HEK293T (cell line): ENCODE measurements around the gene CD44.

Experiments
- CTCF ChIA-PET: fragments of 350-600 bp; formaldehyde crosslinking; extraction: SDS; loops from one replicate; lab custom pipeline; 2021; ENCODE audit warnings: antibody characterized with exemption, inconsistent platforms; lab: Yijun Ruan, JAX
- POLR2A ChIA-PET: fragments of 350-600 bp; formaldehyde crosslinking; extraction: SDS; loops from one replicate; lab custom pipeline; 2020; ENCODE audit warnings: antibody characterized with exemption, inconsistent platforms; lab: Yijun Ruan, JAX
- DNase-seq: peaks from one replicate; pipeline ENCODE4 v3.0.0; 2012; ENCODE audit warnings: mixed read lengths; ENCODE audit errors: extremely low spot score
- ARNT ChIP-seq: fragments of 450-650 bp; IDR thresholded peaks from 2 replicates; pipeline ENCODE4 v1.6.1; 2017; ENCODE audit warnings: mild to moderate bottlenecking
- BHLHE40 ChIP-seq: fragments of 450-650 bp; IDR thresholded peaks from 2 replicates; pipeline ENCODE4 v1.6.1; 2016; ENCODE audit warnings: mild to moderate bottlenecking, moderate library complexity, borderline replicate concordance
- CTBP1 ChIP-seq: fragments of 450-650 bp; IDR thresholded peaks from 2 replicates; pipeline ENCODE4 v1.6.1; 2016; ENCODE audit warnings: borderline replicate concordance
- ELF4 ChIP-seq: fragments of 450-650 bp; IDR thresholded peaks from 2 replicates; pipeline ENCODE4 v1.6.1; 2017; ENCODE audit warnings: antibody characterized with exemption
- FOXA1 ChIP-seq: fragments of 450-650 bp; IDR thresholded peaks from 2 replicates; pipeline ENCODE4 v1.6.1; 2016; ENCODE audit warnings: mild to moderate bottlenecking
- FOXK2 ChIP-seq: fragments of 450-650 bp; IDR thresholded peaks from 2 replicates; pipeline ENCODE4 v1.6.1; 2016; ENCODE audit warnings: mild to moderate bottlenecking
- FOXM1 ChIP-seq: fragments of 450-650 bp; IDR thresholded peaks from 2 replicates; pipeline ENCODE4 v1.6.1; 2017; ENCODE audit warnings: mild to moderate bottlenecking, borderline replicate concordance
- HDGF ChIP-seq: fragments of 450-650 bp; IDR thresholded peaks from 2 replicates; pipeline ENCODE4 v1.6.1; 2017; ENCODE audit warnings: antibody characterized with exemption, borderline replicate concordance
- L3MBTL2 ChIP-seq: fragments of 450-650 bp; conservative IDR thresholded peaks from 2 replicates; pipeline ENCODE4 v1.6.1; 2016; ENCODE audit warnings: mild to moderate bottlenecking
- LEF1 ChIP-seq: fragments of 450-650 bp; IDR thresholded peaks from 2 replicates; pipeline ENCODE4 v1.6.1; 2017; ENCODE audit warnings: mild to moderate bottlenecking, borderline replicate concordance
- NFRKB ChIP-seq: fragments of 450-650 bp; IDR thresholded peaks from 2 replicates; pipeline ENCODE4 v1.6.1; 2016; ENCODE audit warnings: mild to moderate bottlenecking, moderate library complexity
- SP1 ChIP-seq: fragments of 450-650 bp; IDR thresholded peaks from 2 replicates; pipeline ENCODE4 v1.6.1; 2017
- SUZ12 ChIP-seq: fragments of 450-650 bp; IDR thresholded peaks from 2 replicates; pipeline ENCODE4 v1.6.1; 2016; ENCODE audit warnings: mild to moderate bottlenecking
- TARDBP ChIP-seq: fragments of 450-650 bp; IDR thresholded peaks from 2 replicates; pipeline ENCODE4 v1.6.1; 2016
- ZNF384 ChIP-seq: fragments of 450-650 bp; IDR thresholded peaks from 2 replicates; pipeline ENCODE4 v1.6.1; 2016
- TF ChIP-seq, protein P1 (sequence below): fragments of 450-650 bp; IDR thresholded peaks from 2 replicates; pipeline ENCODE4 v1.6.1; 2016

Gene CD44

DNA sequence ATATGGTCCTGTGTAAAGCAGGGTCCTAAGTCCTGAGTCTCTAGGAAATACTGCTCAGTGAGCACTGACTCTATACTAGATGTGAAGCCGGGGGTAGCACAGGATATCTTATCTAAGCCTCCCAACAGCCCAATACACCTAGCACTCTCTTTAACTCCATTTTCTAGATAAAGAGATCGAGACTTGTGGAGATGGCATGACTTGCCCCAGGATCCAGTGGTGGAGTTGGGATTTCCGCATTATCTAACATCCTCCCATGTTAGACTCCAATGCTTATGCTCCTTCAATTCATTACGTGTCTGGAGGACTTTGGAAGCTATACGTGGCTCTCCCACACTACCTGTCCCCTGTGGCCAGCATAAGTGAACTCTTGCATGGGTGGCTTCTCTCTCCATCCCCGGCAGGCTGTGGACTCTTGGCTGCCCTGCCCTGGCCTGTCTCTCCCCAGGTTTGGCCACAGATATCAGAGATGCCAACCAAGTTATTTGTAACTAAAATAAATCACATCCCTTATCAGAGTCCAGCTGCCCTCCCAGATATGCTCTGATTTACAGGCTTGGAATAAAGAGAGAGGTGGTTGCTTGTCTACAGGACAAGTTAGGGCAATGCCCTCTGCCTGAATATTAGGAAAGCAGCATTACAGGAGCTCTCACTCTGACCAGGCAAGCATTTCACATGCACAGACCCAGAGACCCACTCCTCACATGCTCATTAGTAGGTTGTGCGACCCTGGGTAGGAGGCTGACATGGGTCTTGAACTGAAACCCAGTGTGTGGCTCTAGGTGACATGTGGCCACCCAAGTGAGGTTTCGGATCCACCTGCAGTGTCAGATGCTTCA is 4.5 kb downstream of the CD44 start:
- POLR2A ChIA-PET = no interaction called here
- CTCF ChIA-PET = no interaction called here
- no peak for DNase-seq
- TF ChIP-seq HDGF = no peak
- no peak for TF ChIP-seq BHLHE40
- TF ChIP-seq FOXK2 = no peak
- TF ChIP-seq L3MBTL2 = no peak

DNA sequence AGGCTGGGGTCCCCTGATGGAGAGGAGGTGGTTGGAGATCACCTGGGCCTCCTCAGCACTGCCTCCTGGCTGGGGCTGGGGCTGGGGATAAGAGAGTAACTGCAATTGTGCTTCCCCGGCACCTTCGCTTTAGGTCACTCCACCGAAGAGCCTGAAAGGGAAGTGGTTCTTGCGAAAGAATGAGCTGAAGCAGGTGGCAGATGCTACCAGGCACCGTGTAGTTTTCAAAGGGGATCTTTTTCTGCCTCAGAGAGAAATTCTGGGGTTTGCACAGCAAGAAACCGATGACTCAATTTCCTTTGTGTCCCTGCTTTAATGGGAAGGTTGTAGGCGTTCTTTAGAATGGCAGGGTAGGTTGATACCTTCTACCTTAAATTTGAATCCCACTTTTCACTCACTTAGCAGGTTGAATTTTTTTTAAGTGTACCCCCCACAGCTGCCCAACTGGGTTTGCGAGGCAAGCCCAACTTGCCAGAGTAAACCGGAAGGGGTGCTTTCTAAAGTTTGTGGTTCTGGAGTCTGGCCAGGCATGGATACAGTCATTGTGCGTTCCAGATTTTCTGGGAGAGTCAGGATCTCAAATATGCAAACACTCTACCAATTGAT is 5.3 kb downstream of the CD44 start:
- DNase-seq = no peak
- CTCF ChIA-PET = no interaction called here
- TF ChIP-seq HDGF (no peak), TARDBP (no peak)
- POLR2A ChIA-PET = no interaction called here

DNA sequence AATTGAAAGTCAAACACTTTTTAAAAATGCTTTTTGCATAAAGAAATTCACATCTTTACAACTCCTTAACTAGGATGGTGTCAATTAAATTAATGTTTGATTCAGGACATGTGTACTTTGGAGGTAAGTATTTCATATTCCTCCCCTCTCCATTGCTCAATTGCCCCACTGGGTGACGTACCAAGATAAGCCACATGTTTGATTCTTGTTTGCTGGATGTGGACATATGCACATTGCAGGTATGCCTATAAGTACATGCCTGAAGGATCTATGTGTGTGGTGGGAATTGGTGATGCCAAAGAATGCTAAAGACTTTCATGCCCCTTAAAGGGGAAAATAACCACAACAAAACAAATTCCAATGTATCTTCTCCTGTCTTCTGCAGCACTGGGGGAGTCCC is 5.8 kb downstream of the CD44 start:
- TF ChIP-seq BHLHE40 (no peak), L3MBTL2 (no peak), CTBP1 (no peak), FOXK2 (no peak)
- ChIA-PET CTCF (no interaction called here), POLR2A (no interaction called here)
- DNase-seq = no peak

DNA sequence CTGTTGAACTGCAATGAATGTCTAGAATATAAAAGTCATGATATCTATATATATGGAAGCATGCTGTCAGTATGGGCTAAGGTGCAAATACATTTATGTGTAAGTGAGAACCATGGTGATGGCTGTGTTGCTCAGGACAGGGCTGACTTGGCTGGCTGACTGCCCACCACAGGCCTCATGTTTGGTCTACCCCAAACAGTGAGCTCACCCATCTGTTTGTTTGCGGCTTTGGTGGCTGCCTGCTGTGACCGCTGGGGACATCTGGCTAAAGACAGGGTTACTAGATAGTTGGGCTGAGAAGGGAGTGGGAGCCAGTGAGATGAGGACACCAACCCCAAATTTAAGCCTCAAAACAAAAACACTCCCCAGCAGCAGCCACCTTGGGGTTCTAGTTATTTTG is 6.3 kb downstream of the CD44 start:
- ChIA-PET CTCF (no interaction called here), POLR2A (no interaction called here)
- TF ChIP-seq SUZ12 (no peak), NFRKB (no peak), FOXA1 (no peak), BHLHE40 (no peak), FOXK2 (no peak), FOXM1 (no peak), LEF1 (no peak)
- TF ChIP-seq, protein P1, sequence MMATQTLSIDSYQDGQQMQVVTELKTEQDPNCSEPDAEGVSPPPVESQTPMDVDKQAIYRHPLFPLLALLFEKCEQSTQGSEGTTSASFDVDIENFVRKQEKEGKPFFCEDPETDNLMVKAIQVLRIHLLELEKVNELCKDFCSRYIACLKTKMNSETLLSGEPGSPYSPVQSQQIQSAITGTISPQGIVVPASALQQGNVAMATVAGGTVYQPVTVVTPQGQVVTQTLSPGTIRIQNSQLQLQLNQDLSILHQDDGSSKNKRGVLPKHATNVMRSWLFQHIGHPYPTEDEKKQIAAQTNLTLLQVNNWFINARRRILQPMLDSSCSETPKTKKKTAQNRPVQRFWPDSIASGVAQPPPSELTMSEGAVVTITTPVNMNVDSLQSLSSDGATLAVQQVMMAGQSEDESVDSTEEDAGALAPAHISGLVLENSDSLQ = no peak
- no peak for DNase-seq

DNA sequence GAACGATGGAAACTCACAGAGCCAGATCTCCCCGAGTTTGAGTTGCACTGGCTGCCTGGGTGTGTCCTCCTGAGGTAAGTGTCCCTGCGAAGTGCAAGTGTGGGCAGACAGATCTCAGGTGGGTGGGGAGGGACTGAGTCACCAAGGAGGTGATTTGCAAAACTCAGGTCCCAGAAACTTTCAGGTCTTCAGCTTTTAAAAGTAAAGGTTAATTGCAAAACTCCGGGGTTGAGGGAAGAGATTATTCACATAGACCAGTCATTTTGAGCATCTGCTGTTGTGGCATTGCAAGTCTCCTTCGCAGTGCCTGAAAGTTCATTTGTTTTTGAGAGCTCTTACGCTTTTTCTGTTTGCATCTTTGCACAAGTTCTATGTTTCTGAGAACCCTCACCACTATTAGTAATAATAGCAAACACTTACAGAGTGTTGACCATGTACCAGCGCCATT is 7.1 kb downstream of the CD44 start:
- POLR2A ChIA-PET = no interaction called here
- no peak for DNase-seq
- CTCF ChIA-PET = no interaction called here
- TF ChIP-seq ELF4 (no peak), SP1 (no peak)

DNA sequence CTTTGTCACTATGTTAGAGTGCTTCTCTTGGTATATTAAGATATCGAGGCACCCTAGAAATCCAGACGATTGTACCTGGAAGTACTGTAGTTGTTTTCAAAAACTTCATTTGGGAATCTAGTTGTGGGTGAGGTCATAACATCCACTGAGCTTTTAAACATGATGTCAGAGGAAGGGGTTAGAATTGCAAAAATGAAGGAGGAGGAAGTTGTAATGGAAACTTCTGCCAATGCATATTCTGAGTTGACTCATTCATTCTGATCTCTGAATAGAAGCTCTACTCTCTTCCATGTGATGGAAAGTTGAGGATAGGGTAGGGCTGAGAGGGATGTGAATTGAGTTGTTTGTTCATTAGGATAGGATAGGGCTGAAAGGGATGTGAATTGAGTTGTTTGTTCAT is 7.7 kb downstream of the CD44 start:
- TF ChIP-seq L3MBTL2 = no peak
- no peak for TF ChIP-seq ARNT
- TF ChIP-seq CTBP1 = no peak
- no peak for TF ChIP-seq ELF4
- no peak for TF ChIP-seq FOXM1
- TF ChIP-seq, protein P1 = no peak
- no peak for TF ChIP-seq FOXK2
- TF ChIP-seq NFRKB = no peak
- TF ChIP-seq BHLHE40 = no peak
- TF ChIP-seq HDGF = no peak
- TF ChIP-seq ZNF384 = no peak
- TF ChIP-seq LEF1 = no peak
- POLR2A ChIA-PET = no interaction called here
- CTCF ChIA-PET = no interaction called here
- no peak for DNase-seq

DNA sequence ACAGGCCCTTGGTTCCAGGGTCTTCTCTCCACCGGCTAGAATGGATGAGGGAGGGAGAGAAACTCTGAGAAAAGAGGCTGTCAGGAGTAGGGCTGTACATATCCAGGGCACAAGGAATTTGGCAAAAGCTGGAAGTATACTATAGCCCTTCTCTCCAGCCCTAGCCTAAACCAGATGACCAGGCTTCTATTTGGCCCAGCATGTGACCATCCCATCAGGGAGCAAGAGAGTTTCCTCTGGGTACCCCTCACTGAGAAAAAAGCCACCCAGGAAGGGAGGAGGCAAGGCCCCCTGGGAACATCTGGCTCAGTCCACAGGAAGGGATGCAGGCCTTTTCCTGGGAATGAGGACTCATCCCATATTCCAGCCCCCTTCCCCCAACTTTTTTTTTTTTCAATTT is 8.3 kb downstream of the CD44 start:
- CTCF ChIA-PET = no interaction called here
- POLR2A ChIA-PET = no interaction called here
- TF ChIP-seq FOXA1 (no peak), FOXK2 (no peak), LEF1 (no peak), BHLHE40 (no peak), CTBP1 (no peak), SUZ12 (no peak), ARNT (no peak), ZNF384 (no peak), HDGF (no peak), FOXM1 (no peak), NFRKB (no peak), SP1 (no peak), L3MBTL2 (no peak), ELF4 (no peak), TARDBP (no peak)
- TF ChIP-seq, protein P1 = no peak
- no peak for DNase-seq
